Measurements from ENCODE around the gene ISLR2. TPM values are rescaled to one million over a fixed set of nuclear protein-coding genes. Genes with fewer than 3 reads are reported as not detected.

The ISLR2 gene
- total and polyA plus RNA-seq, 2 donors from 2014 or later = 0.13 to 1.1 TPM

DNA sequence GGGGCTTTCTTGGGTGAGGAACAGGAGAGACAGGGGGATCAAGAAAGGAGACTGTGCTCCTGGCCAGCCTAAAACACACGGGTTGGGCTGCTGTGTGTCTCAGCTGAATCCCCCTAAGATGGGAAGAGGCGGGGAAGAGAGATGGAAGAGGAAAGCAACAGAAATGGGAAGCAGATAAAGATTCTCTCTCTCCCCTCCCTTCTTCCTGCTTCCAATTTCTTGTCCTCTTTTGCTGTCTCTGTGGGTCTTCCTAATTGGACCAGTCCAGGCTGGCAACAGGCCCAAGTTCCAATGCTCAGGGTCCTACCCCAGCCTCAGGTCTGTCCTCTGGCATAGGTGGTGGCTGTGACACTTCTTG, 7.1 kb downstream of the ISLR2 start:
- DNase-seq (no peak), FAIRE-seq (no peak)
- no peak overlapping the region for H3K9ac ChIP-seq (ENCODE audit: low read length in 3 of 3)
- intact Hi-C loops (cut with DNase I) = no loop called here
- H3K36me3 ChIP-seq (ENCODE audit: control insufficient read depth in 2 of 3, insufficient read depth in 3 of 3, low read length in 3 of 3) = no peaks in the 10 kb centered on the region
- TF ChIP-seq, protein P1, sequence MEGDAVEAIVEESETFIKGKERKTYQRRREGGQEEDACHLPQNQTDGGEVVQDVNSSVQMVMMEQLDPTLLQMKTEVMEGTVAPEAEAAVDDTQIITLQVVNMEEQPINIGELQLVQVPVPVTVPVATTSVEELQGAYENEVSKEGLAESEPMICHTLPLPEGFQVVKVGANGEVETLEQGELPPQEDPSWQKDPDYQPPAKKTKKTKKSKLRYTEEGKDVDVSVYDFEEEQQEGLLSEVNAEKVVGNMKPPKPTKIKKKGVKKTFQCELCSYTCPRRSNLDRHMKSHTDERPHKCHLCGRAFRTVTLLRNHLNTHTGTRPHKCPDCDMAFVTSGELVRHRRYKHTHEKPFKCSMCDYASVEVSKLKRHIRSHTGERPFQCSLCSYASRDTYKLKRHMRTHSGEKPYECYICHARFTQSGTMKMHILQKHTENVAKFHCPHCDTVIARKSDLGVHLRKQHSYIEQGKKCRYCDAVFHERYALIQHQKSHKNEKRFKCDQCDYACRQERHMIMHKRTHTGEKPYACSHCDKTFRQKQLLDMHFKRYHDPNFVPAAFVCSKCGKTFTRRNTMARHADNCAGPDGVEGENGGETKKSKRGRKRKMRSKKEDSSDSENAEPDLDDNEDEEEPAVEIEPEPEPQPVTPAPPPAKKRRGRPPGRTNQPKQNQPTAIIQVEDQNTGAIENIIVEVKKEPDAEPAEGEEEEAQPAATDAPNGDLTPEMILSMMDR (IDR thresholded peaks at IDR 0.05; ENCODE audit: borderline replicate concordance, extremely low read depth, insufficient read depth) = no peak
- H3K4me1 ChIP-seq (ENCODE audit: control insufficient read depth in 2 of 3, insufficient read depth in 2 of 3, low read depth in 1 of 3, low read length in 3 of 3) = peaks cover 0 to 7% (median 4%) of the 10 kb centered on the region in 3 donors
- no peaks in the 10 kb centered on the region for H3K9me3 ChIP-seq (ENCODE audit: control insufficient read depth in 2 of 3, insufficient read depth in 1 of 3, low read length in 3 of 3)
- H3K4me3 ChIP-seq (ENCODE audit: low read length in 3 of 3) = no peak overlapping the region
- H3K27ac ChIP-seq (ENCODE audit: low read depth in 2 of 2, low read length in 2 of 2) = no peak overlapping the region
- H3K27me3 ChIP-seq (ENCODE audit: control insufficient read depth, insufficient read depth, low read length) = peaks cover 16% of the 10 kb centered on the region

DNA sequence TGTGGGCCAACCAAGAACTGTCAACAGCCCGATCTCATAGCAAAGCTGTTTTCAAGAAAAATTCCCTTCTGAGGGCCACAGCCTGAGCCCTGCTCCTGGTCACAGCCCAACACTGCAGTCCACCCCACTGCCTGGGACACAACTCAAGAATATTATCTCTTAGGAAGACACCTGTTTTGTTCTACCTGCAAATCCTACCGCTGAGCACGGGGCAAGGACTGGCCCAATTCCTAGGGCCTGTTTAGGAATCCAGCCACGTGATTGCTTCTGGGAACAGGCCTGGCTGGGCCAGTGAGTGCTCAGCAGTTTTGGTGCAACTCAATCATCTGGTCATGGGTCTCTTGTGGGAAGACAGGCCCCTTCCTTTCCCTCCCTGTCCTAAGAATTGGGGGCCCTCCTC, 8.3 kb downstream of the ISLR2 start:
- H3K4me3 ChIP-seq (ENCODE audit: low read length in 3 of 3) = no peak overlapping the region
- FAIRE-seq (no peak), DNase-seq (no peak)
- peaks cover 0 to 7% (median 4%) of the 10 kb centered on the region in 3 donors for H3K4me1 ChIP-seq (ENCODE audit: control insufficient read depth in 2 of 3, insufficient read depth in 2 of 3, low read depth in 1 of 3, low read length in 3 of 3)
- no peak overlapping the region for H3K27ac ChIP-seq (ENCODE audit: low read depth in 2 of 2, low read length in 2 of 2)
- no peaks in the 10 kb centered on the region for H3K9me3 ChIP-seq (ENCODE audit: control insufficient read depth in 2 of 3, insufficient read depth in 1 of 3, low read length in 3 of 3)
- TF ChIP-seq, protein P1 (IDR thresholded peaks at IDR 0.05; ENCODE audit: borderline replicate concordance, extremely low read depth, insufficient read depth) = no peak
- H3K9ac ChIP-seq (ENCODE audit: low read length in 3 of 3) = no peak overlapping the region
- H3K27me3 ChIP-seq (ENCODE audit: control insufficient read depth, insufficient read depth, low read length) = peaks cover 6% of the 10 kb centered on the region
- no peaks in the 10 kb centered on the region for H3K36me3 ChIP-seq (ENCODE audit: control insufficient read depth in 2 of 3, insufficient read depth in 3 of 3, low read length in 3 of 3)
- intact Hi-C loops (cut with DNase I) = no loop called here

DNA sequence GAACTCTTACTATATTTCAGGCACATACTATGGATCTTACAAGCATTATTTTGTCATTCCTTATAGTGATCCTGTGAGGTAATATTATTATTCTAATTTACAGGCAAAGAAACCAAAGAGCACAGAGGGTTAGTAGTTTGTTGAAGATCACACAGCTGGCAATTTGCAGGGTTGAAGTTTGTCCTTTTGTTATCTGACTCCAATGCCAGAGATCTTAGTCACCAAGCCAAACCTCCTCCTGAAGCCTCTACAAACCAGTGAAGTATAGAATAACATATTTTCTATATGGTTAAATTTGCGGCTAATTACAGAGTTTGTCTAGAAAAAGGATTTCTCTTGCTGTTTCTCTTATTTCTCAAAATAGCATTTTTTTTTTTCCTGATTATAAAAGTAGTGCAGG, 11.2 kb downstream of the ISLR2 start:
- Histone ChIP-seq H3K4me1 (ENCODE audit: control insufficient read depth in 2 of 3, insufficient read depth in 2 of 3, low read depth in 1 of 3, low read length in 3 of 3) (peaks cover 0 to 7% (median 4%) of the 10 kb centered on the region in 3 donors), H3K9ac (ENCODE audit: low read length in 3 of 3) (no peak overlapping the region), H3K27me3 (ENCODE audit: control insufficient read depth, insufficient read depth, low read length) (no peaks in the 10 kb centered on the region), H3K4me3 (ENCODE audit: low read length in 3 of 3) (no peak overlapping the region), H3K36me3 (ENCODE audit: control insufficient read depth in 2 of 3, insufficient read depth in 3 of 3, low read length in 3 of 3) (no peaks in the 10 kb centered on the region), H3K27ac (ENCODE audit: low read depth in 2 of 2, low read length in 2 of 2) (no peak overlapping the region), H3K9me3 (ENCODE audit: control insufficient read depth in 2 of 3, insufficient read depth in 1 of 3, low read length in 3 of 3) (no peaks in the 10 kb centered on the region)
- DNase-seq (no peak), FAIRE-seq (no peak)
- TF ChIP-seq, protein P1 (IDR thresholded peaks at IDR 0.05; ENCODE audit: borderline replicate concordance, extremely low read depth, insufficient read depth) = no peak
- intact Hi-C loops (cut with DNase I) = no loop called here

DNA sequence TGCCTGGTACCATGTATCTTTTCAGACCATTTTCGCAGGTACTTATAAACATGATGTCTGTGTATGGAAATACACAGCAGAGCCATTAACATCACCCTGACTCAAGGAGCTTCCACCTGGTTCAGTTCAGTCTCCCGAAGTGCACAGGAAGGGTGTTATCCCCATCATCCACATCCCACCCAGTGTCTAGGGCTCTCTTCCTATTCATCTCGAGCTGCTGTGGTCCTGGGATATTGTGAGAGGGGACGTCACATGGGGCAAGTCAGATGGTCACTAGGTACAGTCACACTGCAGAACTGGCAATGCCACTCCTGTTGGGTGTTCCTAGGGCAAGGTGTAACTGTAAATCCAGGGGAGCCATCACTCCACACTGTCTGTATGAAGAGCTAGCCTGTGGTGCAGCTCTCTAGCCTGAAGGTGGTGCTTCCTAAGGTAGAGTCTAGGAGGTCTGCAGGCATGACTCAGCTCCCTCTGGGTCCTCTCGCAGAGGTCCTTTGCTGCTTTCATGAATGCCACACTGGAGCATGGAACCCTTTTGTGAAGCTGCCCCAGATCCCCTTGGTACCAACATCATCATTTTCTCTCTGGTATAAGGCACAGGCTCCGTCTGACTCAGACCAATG, 13.9 kb downstream of the ISLR2 start:
- H3K9ac ChIP-seq (ENCODE audit: low read length in 3 of 3) = no peak overlapping the region
- H3K9me3 ChIP-seq (ENCODE audit: control insufficient read depth in 2 of 3, insufficient read depth in 1 of 3, low read length in 3 of 3) = no peaks in the 10 kb centered on the region
- DNase-seq (no peak), FAIRE-seq (no peak)
- H3K36me3 ChIP-seq (ENCODE audit: control insufficient read depth in 2 of 3, insufficient read depth in 3 of 3, low read length in 3 of 3) = no peaks in the 10 kb centered on the region
- TF ChIP-seq, protein P1 (IDR thresholded peaks at IDR 0.05; ENCODE audit: borderline replicate concordance, extremely low read depth, insufficient read depth) = no peak
- H3K27ac ChIP-seq (ENCODE audit: low read depth in 2 of 2, low read length in 2 of 2) = no peak overlapping the region
- H3K27me3 ChIP-seq (ENCODE audit: control insufficient read depth, insufficient read depth, low read length) = no peaks in the 10 kb centered on the region
- H3K4me3 ChIP-seq (ENCODE audit: low read length in 3 of 3) = no peak overlapping the region
- H3K4me1 ChIP-seq (ENCODE audit: control insufficient read depth in 2 of 3, insufficient read depth in 2 of 3, low read depth in 1 of 3, low read length in 3 of 3) = no peaks in the 10 kb centered on the region
- intact Hi-C loops (cut with DNase I) = no loop called here
